ENCODE measurements around the gene BEX5. TPM values are rescaled to one million over a fixed set of nuclear protein-coding genes. Genes with fewer than 3 reads are reported as not detected.
"Not testable (repeated sequence)": the region's sequence is repeated elsewhere in the genome, so short reads cannot be mapped to it uniquely, and the experiment has no call there.

BEX5 gene
- total and polyA plus RNA-seq, 4 donors, result 1.9 to 11.7 (median 6.9) TPM

GRCh38 chrX:102154218-102154860, 1.4 kb downstream of the BEX5 start:
- no peak for ATAC-seq (ENCODE audit: insufficient read depth, low FRiP score)
- H3K27ac ChIP-seq (ENCODE audit: low read depth in 1 of 2, low read length in 1 of 2), result no peak overlapping the region
- no peaks in the 10 kb centered on the region for H3K4me1 ChIP-seq (ENCODE audit: control insufficient read depth in 5 of 5, insufficient read depth in 5 of 5, low read length in 5 of 5)
- no peaks in the 10 kb centered on the region for H3K36me3 ChIP-seq (ENCODE audit: control insufficient read depth in 4 of 4, insufficient read depth in 4 of 4, low read length in 4 of 4)
- 15 to 20% methylated on average over 11 of the region's 11 CpGs for WGBS, 2 donors
- peaks cover 0 to 21% (median 10%) of the 10 kb centered on the region in 3 donors for H3K27me3 ChIP-seq (ENCODE audit: control insufficient read depth in 3 of 3, insufficient read depth in 3 of 3, low read length in 2 of 3)
- no peak for DNase-seq
- H3K4me3 ChIP-seq, result no peak overlapping the region
- peaks cover 0 to 7% (median 0%) of the 10 kb centered on the region in 4 donors for H3K9me3 ChIP-seq (ENCODE audit: control insufficient read depth in 4 of 4, insufficient read depth in 3 of 4, low read length in 3 of 4)
- TF ChIP-seq, protein P1, sequence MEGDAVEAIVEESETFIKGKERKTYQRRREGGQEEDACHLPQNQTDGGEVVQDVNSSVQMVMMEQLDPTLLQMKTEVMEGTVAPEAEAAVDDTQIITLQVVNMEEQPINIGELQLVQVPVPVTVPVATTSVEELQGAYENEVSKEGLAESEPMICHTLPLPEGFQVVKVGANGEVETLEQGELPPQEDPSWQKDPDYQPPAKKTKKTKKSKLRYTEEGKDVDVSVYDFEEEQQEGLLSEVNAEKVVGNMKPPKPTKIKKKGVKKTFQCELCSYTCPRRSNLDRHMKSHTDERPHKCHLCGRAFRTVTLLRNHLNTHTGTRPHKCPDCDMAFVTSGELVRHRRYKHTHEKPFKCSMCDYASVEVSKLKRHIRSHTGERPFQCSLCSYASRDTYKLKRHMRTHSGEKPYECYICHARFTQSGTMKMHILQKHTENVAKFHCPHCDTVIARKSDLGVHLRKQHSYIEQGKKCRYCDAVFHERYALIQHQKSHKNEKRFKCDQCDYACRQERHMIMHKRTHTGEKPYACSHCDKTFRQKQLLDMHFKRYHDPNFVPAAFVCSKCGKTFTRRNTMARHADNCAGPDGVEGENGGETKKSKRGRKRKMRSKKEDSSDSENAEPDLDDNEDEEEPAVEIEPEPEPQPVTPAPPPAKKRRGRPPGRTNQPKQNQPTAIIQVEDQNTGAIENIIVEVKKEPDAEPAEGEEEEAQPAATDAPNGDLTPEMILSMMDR (IDR thresholded peaks at IDR 0.05; ENCODE audit: control extremely low read depth, extremely low read depth), result no peak
- H3K9ac ChIP-seq (ENCODE audit: insufficient read depth in 1 of 2, low read length in 2 of 2), result no peak overlapping the region

DNA sequence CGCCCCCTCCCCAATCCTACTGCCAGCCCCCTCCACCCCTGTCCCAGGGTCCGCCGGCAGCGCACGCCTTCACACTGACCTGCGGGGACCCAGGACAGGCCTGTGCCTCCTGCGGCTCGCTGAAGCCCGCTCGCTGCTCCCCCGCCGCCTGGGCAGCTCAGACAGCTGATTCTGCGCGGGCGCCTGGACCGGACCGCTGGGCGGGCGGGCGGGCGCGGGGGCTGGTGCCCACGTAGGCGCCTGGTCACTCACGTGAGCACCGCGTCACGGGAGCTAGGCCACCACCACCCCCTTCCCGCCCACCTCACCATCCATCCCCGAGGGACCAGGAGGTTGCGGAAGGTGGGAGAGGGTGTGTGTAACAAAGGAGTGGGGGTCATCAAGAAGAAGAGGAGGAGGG, 13.5 kb downstream of the BEX5 start, which contains the start of gene TCEAL6:
Gene TCEAL6, minus strand, starts transcription at position 208 of the 400 bp plus-strand sequence.
- H3K9ac ChIP-seq (ENCODE audit: insufficient read depth in 1 of 2, low read length in 2 of 2); H3K36me3 ChIP-seq (ENCODE audit: control insufficient read depth in 4 of 4, insufficient read depth in 4 of 4, low read length in 4 of 4); H3K4me1 ChIP-seq (ENCODE audit: control insufficient read depth in 5 of 5, insufficient read depth in 5 of 5, low read length in 5 of 5); H3K27ac ChIP-seq (ENCODE audit: low read depth in 1 of 2, low read length in 1 of 2); DNase-seq; ATAC-seq (ENCODE audit: insufficient read depth, low FRiP score); H3K9me3 ChIP-seq (ENCODE audit: control insufficient read depth in 4 of 4, insufficient read depth in 3 of 4, low read length in 3 of 4); H3K4me3 ChIP-seq: not testable (repeated sequence)
- 10 to 33% methylated on average over 2 to 26 of the region's 31 CpGs for WGBS, 2 donors
- peaks cover 3 to 40% (median 13%) of the 10 kb centered on the region in 3 donors for H3K27me3 ChIP-seq (ENCODE audit: control insufficient read depth in 3 of 3, insufficient read depth in 3 of 3, low read length in 2 of 3)

DNA sequence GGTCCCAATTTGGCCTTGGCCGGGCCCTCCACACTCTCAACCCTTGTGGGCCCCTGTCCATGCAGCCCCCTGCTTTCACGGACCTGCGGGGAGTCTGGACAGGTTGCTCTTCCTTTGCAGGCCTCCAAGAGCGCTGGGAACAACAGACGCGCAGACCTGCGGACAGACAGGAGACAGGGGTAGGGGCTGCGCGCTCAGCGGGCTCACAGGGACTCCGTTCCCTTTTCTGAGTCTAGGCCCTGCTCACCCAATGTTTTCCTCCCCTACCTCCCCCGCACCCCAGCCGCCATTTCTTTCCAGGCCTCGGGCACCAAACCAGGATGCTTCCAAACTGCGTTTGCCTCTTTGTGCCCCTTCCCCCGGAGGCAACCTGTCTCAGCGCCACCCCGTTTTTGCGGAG, 14.1 kb downstream of the BEX5 start:
- 13 to 40% methylated on average over 11 to 19 of the region's 19 CpGs for WGBS, 2 donors

GRCh38 chrX:102140876-102141275, 14.9 kb downstream of the BEX5 start:
- H3K4me1 ChIP-seq (ENCODE audit: control insufficient read depth in 5 of 5, insufficient read depth in 5 of 5, low read length in 5 of 5), result not testable (repeated sequence)

More for the DNA sequence above, 14.1 kb downstream of the BEX5 start:
- not testable (repeated sequence) for H3K4me1 ChIP-seq (ENCODE audit: control insufficient read depth in 5 of 5, insufficient read depth in 5 of 5, low read length in 5 of 5); H3K27ac ChIP-seq (ENCODE audit: low read depth in 1 of 2, low read length in 1 of 2); ATAC-seq (ENCODE audit: insufficient read depth, low FRiP score); H3K36me3 ChIP-seq (ENCODE audit: control insufficient read depth in 4 of 4, insufficient read depth in 4 of 4, low read length in 4 of 4); H3K9me3 ChIP-seq (ENCODE audit: control insufficient read depth in 4 of 4, insufficient read depth in 3 of 4, low read length in 3 of 4); DNase-seq; H3K9ac ChIP-seq (ENCODE audit: insufficient read depth in 1 of 2, low read length in 2 of 2); H3K4me3 ChIP-seq
- H3K27me3 ChIP-seq (ENCODE audit: control insufficient read depth in 3 of 3, insufficient read depth in 3 of 3, low read length in 2 of 3), result peaks cover 3 to 42% (median 16%) of the 10 kb centered on the region in 3 donors

GRCh38 chrX:102138064-102138463, 17.7 kb downstream of the BEX5 start:
- TF ChIP-seq, protein P1 (IDR thresholded peaks at IDR 0.05; ENCODE audit: control extremely low read depth, extremely low read depth), result no peak
- no peaks in the 10 kb centered on the region for H3K4me1 ChIP-seq (ENCODE audit: control insufficient read depth in 5 of 5, insufficient read depth in 5 of 5, low read length in 5 of 5)
- H3K9ac ChIP-seq (ENCODE audit: insufficient read depth in 1 of 2, low read length in 2 of 2), result no peak overlapping the region
- 52 to 58% methylated on average over 4 of the region's 4 CpGs for WGBS, 2 donors
- H3K9me3 ChIP-seq (ENCODE audit: control insufficient read depth in 4 of 4, insufficient read depth in 3 of 4, low read length in 3 of 4), result peaks cover 0 to 2% (median 0%) of the 10 kb centered on the region in 4 donors
- ATAC-seq (ENCODE audit: insufficient read depth, low FRiP score) (no peak), DNase-seq (peak in 1 of 3 donors; percentile 52)
- H3K27me3 ChIP-seq (ENCODE audit: control insufficient read depth in 3 of 3, insufficient read depth in 3 of 3, low read length in 2 of 3), result peaks cover 3 to 53% (median 9%) of the 10 kb centered on the region in 3 donors
- H3K36me3 ChIP-seq (ENCODE audit: control insufficient read depth in 4 of 4, insufficient read depth in 4 of 4, low read length in 4 of 4), result no peaks in the 10 kb centered on the region
- H3K4me3 ChIP-seq, result no peak overlapping the region
- H3K27ac ChIP-seq (ENCODE audit: low read depth in 1 of 2, low read length in 1 of 2), result no peak overlapping the region

More at GRCh38 chrX:102140876-102141275, 14.9 kb downstream of the BEX5 start:
- not testable (repeated sequence) for H3K9me3 ChIP-seq (ENCODE audit: control insufficient read depth in 4 of 4, insufficient read depth in 3 of 4, low read length in 3 of 4); DNase-seq; H3K36me3 ChIP-seq (ENCODE audit: control insufficient read depth in 4 of 4, insufficient read depth in 4 of 4, low read length in 4 of 4); ATAC-seq (ENCODE audit: insufficient read depth, low FRiP score); H3K4me3 ChIP-seq; H3K27ac ChIP-seq (ENCODE audit: low read depth in 1 of 2, low read length in 1 of 2); H3K9ac ChIP-seq (ENCODE audit: insufficient read depth in 1 of 2, low read length in 2 of 2)
- 53 to 64% methylated on average over 9 to 16 of the region's 16 CpGs for WGBS, 2 donors
- peaks cover 3 to 48% (median 16%) of the 10 kb centered on the region in 3 donors for H3K27me3 ChIP-seq (ENCODE audit: control insufficient read depth in 3 of 3, insufficient read depth in 3 of 3, low read length in 2 of 3)

All from lung (tissue), 12 donors.